Effector memory CD8-positive, alpha-beta T cell (primary cell): ENCODE measurements around the gene PLEKHG5.

Experiments
- ATAC-seq: fragments of 150-1000 bp; cut with Tn5 transposase; replicated peaks from 2 replicates; pipeline ENCODE4 v1.10.0; 2021; ENCODE audit warnings: mild to moderate bottlenecking, moderate library complexity
- DNase-seq, 3 experiments: peaks; one replicate each; pipeline ENCODE4 v3.0.0; 2021
- H3K27ac Mint-ChIP-seq, 2 donors: one replicate each; pipeline ENCODE4 v1.8.0; 2022; ENCODE audit warnings: mild to moderate bottlenecking in 2 of 2, mixed read lengths in 2 of 2, moderate library complexity in 2 of 2
- H3K27me3 Mint-ChIP-seq, 2 donors: one replicate each; pipeline ENCODE4 v1.8.0; 2022; ENCODE audit warnings: mixed read lengths in 2 of 2
- H3K36me3 Mint-ChIP-seq: one replicate; pipeline ENCODE4 v1.8.0; 2022; ENCODE audit warnings: mild to moderate bottlenecking, moderate library complexity, mixed read lengths; ENCODE audit not compliant: insufficient read depth
- H3K4me1 Mint-ChIP-seq, 2 donors: one replicate each; pipeline ENCODE4 v1.8.0; 2022; ENCODE audit warnings: low read depth in 2 of 2, mixed read lengths in 2 of 2
- H3K4me3 Mint-ChIP-seq, 2 donors: one replicate each; pipeline ENCODE4 v1.8.0; 2022; ENCODE audit warnings: mild to moderate bottlenecking in 2 of 2, mixed read lengths in 2 of 2, moderate library complexity in 2 of 2
- H3K9me3 Mint-ChIP-seq, 2 donors: one replicate each; pipeline ENCODE4 v1.8.0; 2022; ENCODE audit warnings: mixed read lengths in 2 of 2
- total RNA-seq, 9 experiments: gene quantifications; one replicate each; lab custom pipeline; 2026; lab: John Stamatoyannopoulos, UW

PLEKHG5 gene, protein sequence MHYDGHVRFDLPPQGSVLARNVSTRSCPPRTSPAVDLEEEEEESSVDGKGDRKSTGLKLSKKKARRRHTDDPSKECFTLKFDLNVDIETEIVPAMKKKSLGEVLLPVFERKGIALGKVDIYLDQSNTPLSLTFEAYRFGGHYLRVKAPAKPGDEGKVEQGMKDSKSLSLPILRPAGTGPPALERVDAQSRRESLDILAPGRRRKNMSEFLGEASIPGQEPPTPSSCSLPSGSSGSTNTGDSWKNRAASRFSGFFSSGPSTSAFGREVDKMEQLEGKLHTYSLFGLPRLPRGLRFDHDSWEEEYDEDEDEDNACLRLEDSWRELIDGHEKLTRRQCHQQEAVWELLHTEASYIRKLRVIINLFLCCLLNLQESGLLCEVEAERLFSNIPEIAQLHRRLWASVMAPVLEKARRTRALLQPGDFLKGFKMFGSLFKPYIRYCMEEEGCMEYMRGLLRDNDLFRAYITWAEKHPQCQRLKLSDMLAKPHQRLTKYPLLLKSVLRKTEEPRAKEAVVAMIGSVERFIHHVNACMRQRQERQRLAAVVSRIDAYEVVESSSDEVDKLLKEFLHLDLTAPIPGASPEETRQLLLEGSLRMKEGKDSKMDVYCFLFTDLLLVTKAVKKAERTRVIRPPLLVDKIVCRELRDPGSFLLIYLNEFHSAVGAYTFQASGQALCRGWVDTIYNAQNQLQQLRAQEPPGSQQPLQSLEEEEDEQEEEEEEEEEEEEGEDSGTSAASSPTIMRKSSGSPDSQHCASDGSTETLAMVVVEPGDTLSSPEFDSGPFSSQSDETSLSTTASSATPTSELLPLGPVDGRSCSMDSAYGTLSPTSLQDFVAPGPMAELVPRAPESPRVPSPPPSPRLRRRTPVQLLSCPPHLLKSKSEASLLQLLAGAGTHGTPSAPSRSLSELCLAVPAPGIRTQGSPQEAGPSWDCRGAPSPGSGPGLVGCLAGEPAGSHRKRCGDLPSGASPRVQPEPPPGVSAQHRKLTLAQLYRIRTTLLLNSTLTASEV
- 3.4 to 28.4 (median 7.0) reads per million in 9 experiments for total RNA-seq

DNA sequence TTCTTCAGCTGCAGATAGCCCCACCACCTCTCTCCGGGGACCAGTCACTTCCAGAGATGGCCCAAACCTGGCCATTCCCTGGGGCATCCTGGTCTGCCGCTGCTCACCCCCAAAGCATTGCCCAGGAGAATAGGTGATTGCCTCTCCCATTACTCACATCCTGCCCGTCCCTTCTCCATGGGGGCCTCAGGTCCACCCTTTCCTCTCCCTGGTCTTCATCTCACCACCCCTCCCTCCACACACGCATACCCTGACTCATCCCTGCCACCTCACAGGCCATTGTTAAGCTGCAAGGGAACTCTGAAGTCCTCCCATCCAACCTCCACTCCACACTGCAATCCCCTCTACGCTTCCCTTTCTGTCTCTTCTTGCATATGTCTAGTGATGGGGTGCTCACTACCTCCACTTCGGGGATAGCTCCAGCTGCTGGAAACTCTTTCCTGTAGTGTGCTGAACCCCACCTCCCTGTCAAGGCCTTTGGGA lies at the start of gene PLEKHG5:
Gene PLEKHG5 (minus strand): TSS at position 188 of the 483 bp plus-strand sequence. CDS start 14,096 bp downstream, outside the sequence.
- ATAC-seq = no peak
- peaks cover 3% of the 10 kb centered on the region for H3K36me3 Mint-ChIP-seq
- no peak within 1 kb of the TSS for H3K27ac Mint-ChIP-seq
- peak within 1 kb of the TSS; percentile 83 to 87 for H3K4me3 Mint-ChIP-seq
- peaks cover 12 to 17% of the 10 kb centered on the region in 2 donors for H3K4me1 Mint-ChIP-seq
- peaks cover 19 to 49% of the 10 kb centered on the region in 2 donors for H3K27me3 Mint-ChIP-seq
- no peak for DNase-seq
- no peaks in the 10 kb centered on the region for H3K9me3 Mint-ChIP-seq

DNA sequence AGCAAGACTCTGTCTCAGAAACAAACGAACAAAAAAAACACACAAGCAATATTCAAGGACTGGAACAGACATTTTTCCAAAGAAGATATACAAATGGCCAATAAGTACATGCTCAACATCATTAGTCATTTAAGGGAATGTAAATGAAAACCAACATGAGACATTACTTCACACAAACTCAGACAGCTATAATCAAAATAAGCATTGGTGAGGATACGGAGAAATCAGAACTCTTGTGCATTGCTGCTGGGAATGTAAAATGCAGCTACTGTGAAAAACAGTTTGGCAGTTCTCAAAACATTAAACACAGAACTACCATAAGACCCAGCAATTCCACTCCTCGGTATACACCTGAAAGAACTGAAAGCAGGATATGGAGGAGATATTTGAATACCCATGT lies 47.5 kb upstream of the PLEKHG5 start:
- peaks cover 34% of the 10 kb centered on the region for H3K36me3 Mint-ChIP-seq

DNA sequence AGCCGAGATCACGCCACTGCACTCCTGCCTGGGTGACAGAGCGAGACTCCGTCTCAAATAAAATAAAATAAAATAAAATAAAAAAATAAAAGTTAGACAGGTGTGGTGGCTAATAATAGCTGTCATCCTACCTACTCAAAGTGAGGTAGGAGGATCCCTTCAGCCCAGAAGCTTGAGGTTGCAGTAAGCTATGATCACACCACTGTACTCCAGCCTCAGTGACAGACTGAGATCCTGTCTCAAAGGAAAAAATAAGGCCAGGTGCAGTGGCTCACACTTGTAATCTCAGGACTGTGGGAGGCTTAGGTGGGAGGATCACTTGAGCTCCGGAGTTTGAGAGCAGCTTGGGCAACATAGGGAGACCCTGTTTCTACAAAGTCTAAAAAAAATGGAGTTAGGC lies 44.8 kb upstream of the PLEKHG5 start:
- Mint-ChIP-seq H3K4me1 (peaks cover 0 to 6% of the 10 kb centered on the region in 2 donors), H3K4me3 (no peak overlapping the region), H3K27me3 (no peaks in the 10 kb centered on the region), H3K27ac (no peak overlapping the region), H3K36me3 (peaks cover 24% of the 10 kb centered on the region), H3K9me3 (no peaks in the 10 kb centered on the region)
- ATAC-seq = no peak
- DNase-seq = no peak

More for the DNA sequence above, 47.5 kb upstream of the PLEKHG5 start:
- Mint-ChIP-seq H3K9me3 (no peaks in the 10 kb centered on the region), H3K4me1 (peaks cover 0 to 6% of the 10 kb centered on the region in 2 donors), H3K27me3 (no peaks in the 10 kb centered on the region), H3K4me3 (no peak overlapping the region), H3K27ac (peak overlapping the region in 1 of 2 donors; percentile 26)
- no peak for ATAC-seq
- DNase-seq = no peak

DNA sequence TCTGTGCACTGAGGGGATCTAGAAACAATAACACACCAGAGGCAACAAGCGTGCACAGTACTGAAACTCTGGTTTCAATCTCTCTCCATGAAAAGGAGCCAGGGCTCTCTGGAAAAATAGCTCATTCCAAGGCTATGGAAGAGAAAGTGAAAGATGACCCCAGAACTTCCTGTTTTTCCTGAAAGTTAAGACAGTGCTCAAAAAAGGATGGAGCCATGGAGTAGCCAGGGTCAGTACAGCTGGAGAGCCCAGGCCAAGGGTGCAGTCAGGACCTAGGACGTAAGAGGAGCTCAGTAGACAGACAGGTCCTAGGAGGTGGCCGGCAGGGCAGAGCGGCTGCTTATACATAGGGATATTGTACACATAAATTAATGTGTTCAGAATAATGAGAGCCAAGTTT lies 43.7 kb upstream of the PLEKHG5 start:
- Mint-ChIP-seq H3K9me3 (no peaks in the 10 kb centered on the region), H3K4me3 (no peak overlapping the region), H3K27ac (no peak overlapping the region), H3K36me3 (peaks cover 30% of the 10 kb centered on the region), H3K27me3 (no peaks in the 10 kb centered on the region), H3K4me1 (peaks cover 0 to 6% of the 10 kb centered on the region in 2 donors)
- ATAC-seq = no peak
- DNase-seq = no peak

DNA sequence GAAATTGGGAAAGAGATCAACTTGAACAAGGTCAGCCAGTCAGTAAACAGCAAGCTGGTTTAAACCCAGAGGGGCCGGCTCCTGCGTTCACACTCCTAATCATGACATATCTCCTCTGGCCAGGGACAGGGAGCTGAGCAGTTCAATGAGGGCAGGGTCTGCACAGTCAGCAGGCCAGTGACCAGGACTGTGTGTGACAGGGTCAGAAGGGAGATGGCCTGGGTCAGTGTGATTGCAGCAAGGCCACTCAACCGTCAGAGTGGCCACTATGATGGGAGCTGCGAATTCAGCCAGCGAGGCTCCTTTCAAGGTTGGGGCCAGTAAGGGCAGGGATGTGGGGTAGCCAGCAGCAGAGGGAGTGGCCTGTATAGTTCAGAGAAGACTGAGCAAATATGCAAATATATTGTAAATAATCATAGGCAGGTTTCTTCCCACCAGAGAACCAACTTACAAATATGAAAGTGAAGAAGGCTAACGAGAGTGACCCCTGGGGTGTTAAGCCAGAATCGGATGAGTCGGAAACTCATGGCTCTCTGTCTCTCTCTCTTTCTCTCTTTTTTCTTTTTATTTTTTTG lies 42.9 kb upstream of the PLEKHG5 start:
- H3K27ac Mint-ChIP-seq = no peak overlapping the region
- H3K36me3 Mint-ChIP-seq = peaks cover 29% of the 10 kb centered on the region
- H3K27me3 Mint-ChIP-seq = no peaks in the 10 kb centered on the region

DNA sequence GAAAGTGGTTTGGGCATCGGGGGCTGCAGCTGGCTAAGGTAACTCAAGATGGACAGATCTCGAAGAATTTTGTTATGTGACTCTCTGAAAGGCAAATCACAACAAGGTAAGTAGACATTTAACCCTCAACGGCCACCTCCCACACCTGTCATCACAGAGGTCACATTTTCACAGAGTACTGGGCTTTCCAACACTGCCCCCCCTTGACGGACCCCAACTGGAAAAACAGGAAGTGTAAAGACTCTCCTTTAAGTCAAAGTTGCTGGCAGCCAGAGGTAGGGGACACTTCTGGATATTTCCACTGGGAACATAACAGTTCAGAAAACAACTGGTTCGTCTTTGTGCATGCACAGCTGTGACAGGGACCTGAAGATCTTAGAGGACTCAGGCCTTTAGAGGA lies 40.5 kb upstream of the PLEKHG5 start:
- H3K36me3 Mint-ChIP-seq = peaks cover 48% of the 10 kb centered on the region
- no peak overlapping the region for H3K4me3 Mint-ChIP-seq
- DNase-seq = no peak
- H3K27ac Mint-ChIP-seq = peak overlapping the region in 1 of 2 donors; percentile 6
- H3K9me3 Mint-ChIP-seq = no peaks in the 10 kb centered on the region
- H3K27me3 Mint-ChIP-seq = no peaks in the 10 kb centered on the region
- ATAC-seq = no peak
- peaks cover 0 to 6% of the 10 kb centered on the region in 2 donors for H3K4me1 Mint-ChIP-seq

More for the DNA sequence above, 42.9 kb upstream of the PLEKHG5 start:
- DNase-seq = no peak
- ATAC-seq = no peak
- H3K4me1 Mint-ChIP-seq = peaks cover 0 to 6% of the 10 kb centered on the region in 2 donors
- no peak overlapping the region for H3K4me3 Mint-ChIP-seq
- no peaks in the 10 kb centered on the region for H3K9me3 Mint-ChIP-seq

DNA sequence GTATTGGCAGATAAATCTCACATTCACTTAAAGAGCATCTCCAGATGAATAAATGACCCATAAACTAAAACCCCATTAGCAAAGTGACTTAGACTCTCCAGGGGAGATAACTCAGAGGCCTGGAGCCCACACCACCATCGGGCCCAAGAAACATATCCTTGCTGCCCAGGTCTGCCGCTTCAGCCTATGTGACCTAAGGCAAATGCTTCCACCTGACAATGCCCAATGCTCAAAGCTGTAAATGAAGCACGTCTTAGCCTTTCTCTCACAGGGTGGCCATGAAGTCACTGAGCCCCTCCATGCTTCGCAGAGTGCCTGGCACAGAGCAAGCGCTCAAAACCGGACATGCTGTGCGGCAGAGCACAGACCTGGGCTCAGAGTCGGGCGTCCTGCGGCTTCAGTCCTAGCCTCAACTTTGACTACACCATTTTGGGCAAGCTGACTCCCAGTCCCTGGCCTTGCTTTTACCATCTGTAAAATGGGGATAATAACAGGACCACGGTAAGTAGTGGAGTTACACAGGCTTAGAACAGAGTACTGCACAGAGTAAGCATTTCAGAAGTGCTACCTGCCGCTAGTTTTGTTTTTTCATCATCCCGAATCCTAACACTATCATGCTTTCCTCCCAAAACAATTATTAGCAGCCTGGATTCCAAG lies 39.2 kb upstream of the PLEKHG5 start:
- Mint-ChIP-seq H3K4me3 (no peak overlapping the region), H3K9me3 (no peaks in the 10 kb centered on the region), H3K36me3 (peaks cover 54% of the 10 kb centered on the region), H3K27ac (no peak overlapping the region), H3K4me1 (peaks cover 0 to 4% of the 10 kb centered on the region in 2 donors), H3K27me3 (no peaks in the 10 kb centered on the region)
- DNase-seq = no peak
- ATAC-seq = no peak

DNA sequence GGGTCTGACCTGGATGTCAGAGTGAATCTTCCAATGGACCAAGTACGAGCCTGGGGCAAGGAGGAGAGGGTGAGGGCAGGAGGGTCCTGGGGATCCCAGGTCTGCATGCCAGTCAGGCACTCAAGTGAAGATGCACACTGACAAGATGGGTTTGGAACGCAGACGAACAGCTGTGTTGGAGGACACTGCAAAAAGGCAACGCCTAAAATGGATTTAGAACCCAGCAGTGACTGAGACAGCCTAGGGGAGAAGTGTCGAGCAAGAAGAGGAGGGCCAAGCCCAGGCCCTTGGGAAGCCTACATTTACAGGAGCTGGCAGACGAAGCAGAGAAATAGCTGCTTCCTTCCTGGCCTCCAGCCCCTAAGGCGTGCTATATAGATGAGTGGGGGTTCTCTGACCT lies 37.0 kb upstream of the PLEKHG5 start:
- ATAC-seq = no peak
- DNase-seq = no peak
- Mint-ChIP-seq H3K36me3 (peaks cover 63% of the 10 kb centered on the region), H3K27ac (peak overlapping the region in 1 of 2 donors; percentile 78), H3K4me3 (no peak overlapping the region), H3K4me1 (no peaks in the 10 kb centered on the region), H3K9me3 (no peaks in the 10 kb centered on the region), H3K27me3 (no peaks in the 10 kb centered on the region)

DNA sequence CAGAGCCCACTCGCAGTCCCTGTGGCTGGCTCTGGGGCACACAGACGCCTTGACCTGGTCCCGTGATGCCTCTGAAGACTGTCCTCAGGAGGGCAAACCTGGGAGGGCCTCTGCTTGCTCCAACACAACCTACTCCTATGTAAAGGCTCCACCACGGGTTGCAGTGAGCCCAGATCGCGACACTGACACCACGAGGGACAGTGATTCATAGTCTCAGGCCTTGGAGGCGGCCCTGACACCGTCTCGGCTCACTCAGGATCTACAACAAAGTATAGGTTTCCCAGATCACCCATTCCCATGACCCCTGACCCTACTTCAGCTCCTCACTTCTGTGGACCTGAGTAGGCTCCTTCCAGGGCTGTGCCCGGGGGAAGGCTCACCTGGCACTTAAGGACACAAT lies 34.8 kb upstream of the PLEKHG5 start:
- DNase-seq = no peak
- no peak for ATAC-seq
- Mint-ChIP-seq H3K9me3 (no peaks in the 10 kb centered on the region), H3K27ac (no peak overlapping the region), H3K36me3 (peaks cover 57% of the 10 kb centered on the region), H3K4me1 (no peaks in the 10 kb centered on the region), H3K27me3 (no peaks in the 10 kb centered on the region), H3K4me3 (no peak overlapping the region)

DNA sequence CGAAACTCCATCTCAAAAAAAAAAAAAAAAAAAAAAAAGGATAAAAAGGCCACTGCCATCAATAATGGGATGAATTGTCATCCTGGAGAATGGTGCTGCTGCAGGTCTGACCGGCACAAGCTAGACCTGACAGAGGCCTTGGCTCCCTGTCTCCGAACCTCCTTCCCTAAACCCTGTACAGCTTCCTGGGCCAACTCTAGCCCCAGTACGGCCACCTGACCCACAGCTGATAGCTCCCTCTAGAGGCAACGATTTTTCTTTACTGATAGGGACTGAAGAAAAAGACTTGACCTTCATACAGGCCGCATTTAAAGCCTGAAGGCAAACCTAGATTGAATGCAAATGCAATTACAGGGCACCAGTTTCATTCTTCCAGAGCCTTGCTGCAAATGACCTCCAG lies 32.1 kb upstream of the PLEKHG5 start:
- ATAC-seq = no peak
- no peak for DNase-seq
- peaks cover 36% of the 10 kb centered on the region for H3K36me3 Mint-ChIP-seq
- no peaks in the 10 kb centered on the region for H3K27me3 Mint-ChIP-seq
- no peaks in the 10 kb centered on the region for H3K4me1 Mint-ChIP-seq
- H3K27ac Mint-ChIP-seq = peak overlapping the region in 1 of 2 donors; percentile 26
- no peaks in the 10 kb centered on the region for H3K9me3 Mint-ChIP-seq
- no peak overlapping the region for H3K4me3 Mint-ChIP-seq

DNA sequence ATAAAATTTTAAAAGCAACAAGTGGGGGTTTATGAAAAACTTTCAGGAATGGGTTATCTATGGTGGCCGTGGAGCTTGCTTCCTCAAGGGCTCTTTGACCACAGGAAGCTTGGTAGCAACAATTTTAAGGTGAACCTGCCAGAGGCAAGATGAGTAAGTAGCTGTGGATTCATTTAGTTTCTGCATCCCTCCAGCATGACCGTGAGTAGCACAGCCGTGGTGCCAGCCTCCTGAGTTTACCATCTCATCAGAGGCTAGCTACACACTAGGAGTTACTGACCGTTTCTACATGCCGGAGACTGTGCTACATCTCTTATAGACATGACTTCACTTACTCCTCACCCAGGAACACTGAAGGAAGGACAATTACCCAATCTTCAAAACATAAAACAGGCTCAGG lies 30.1 kb upstream of the PLEKHG5 start:
- H3K36me3 Mint-ChIP-seq = peaks cover 18% of the 10 kb centered on the region
- H3K27ac Mint-ChIP-seq = peak overlapping the region in 1 of 2 donors; percentile 7
- no peaks in the 10 kb centered on the region for H3K27me3 Mint-ChIP-seq

DNA sequence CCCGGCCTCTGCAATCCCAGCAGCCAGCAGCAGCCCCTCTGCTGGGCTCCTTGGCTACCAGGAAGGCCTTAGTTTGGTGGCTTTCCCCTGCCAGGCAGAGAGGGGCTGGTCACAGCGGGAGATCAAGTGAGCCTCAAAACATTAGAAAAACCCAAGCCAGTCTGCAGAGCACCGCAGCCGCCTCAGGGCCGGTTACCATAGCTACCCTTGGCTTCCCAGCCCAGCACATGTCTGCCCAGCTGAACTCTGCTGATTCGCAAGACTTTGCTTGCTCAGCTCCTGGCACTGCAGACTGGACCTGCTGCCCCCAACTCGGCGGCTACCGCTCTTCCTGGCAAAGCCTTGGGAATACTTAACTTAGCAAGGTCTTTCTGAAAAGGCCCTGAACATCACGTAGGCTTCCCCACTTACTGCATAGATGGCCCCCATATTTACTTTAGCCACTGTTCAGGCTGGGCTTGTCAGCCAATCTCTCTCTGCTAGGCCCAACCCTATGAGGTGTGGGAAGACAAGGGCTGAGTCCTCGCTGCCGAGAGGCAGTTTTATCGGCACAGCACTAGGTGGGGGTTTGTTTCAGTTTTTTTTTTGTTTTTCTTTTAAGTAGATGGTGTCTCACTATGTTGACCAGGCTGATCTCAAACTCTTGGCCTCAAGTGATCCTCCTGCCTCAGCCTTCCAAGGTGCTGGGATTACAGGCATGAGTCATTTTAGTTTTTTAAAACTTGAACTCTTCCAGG lies 28.6 kb upstream of the PLEKHG5 start:
- Mint-ChIP-seq H3K9me3 (no peaks in the 10 kb centered on the region), H3K4me1 (no peaks in the 10 kb centered on the region), H3K27me3 (no peaks in the 10 kb centered on the region), H3K27ac (peak overlapping the region in 1 of 2 donors; percentile 65), H3K4me3 (no peak overlapping the region), H3K36me3 (peaks cover 10% of the 10 kb centered on the region)
- no peak for ATAC-seq
- no peak for DNase-seq

More for the DNA sequence above, 30.1 kb upstream of the PLEKHG5 start:
- DNase-seq = no peak
- ATAC-seq = no peak
- H3K9me3 Mint-ChIP-seq = no peaks in the 10 kb centered on the region
- H3K4me1 Mint-ChIP-seq = no peaks in the 10 kb centered on the region
- no peak overlapping the region for H3K4me3 Mint-ChIP-seq
